ENCODE measurements around the gene MYO7B. TPM values are rescaled to one million over a fixed set of nuclear protein-coding genes. Genes with fewer than 3 reads are reported as not detected.

The MYO7B gene
- total RNA-seq, 6 experiments from 2014 or later, result 0.74 to 1.3 (median 0.98) TPM

GRCh38 chr2:127575941-127576432 is 40.5 kb downstream of the MYO7B start:
- Mint-ChIP-seq H3K4me1 (ENCODE audit: low read depth) (peaks cover 29% of the 10 kb centered on the region), H3K27me3 (ENCODE audit: insufficient read depth) (peaks cover 11% of the 10 kb centered on the region), H3K4me3 (peak overlapping the region; percentile 29), H3K27ac (peak overlapping the region; percentile 77), H3K36me3 (ENCODE audit: low read depth) (no peaks in the 10 kb centered on the region), H3K9me3 (no peaks in the 10 kb centered on the region)
- no peak for DNase-seq
- no peak for TF ChIP-seq CTCF (IDR thresholded peaks at IDR 0.05)

DNA sequence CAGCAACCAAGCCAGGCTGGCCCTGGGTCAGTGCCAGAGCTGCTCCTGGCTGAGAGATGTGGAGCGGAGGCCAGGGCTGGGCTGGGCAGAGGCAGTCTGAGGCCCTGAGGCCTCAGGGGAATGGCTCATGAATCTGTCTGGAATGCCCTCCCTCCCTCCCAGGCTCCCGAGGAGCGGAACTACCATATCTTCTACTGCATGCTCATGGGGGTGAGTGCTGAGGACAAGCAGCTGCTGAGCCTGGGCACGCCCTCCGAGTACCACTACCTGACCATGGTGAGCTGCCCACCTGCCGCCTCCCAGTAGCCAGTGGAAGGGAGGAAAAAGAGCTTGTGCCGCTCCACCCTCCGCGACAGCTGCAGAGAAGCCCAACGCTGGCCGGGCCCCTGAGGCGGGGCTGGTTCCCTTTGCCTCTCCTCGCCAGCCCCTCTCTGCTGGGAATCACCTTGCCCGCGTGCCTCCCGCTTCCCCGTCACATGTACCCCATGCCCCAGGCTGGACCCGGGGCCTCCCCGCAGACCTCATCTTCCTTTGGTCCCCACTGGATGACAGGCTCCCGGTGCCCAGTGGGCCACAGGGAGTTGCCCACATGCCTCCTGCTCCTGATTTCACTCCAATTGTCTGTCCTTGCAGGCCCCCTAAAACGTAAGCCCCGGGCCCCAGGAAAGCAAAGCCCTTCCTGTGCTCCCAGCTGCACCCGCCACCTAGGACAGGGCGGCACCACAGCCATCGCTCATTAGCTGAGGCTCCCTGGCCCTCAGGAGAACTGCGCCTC is 41.1 kb downstream of the MYO7B start:
- DNase-seq, result peak; percentile 85
- Mint-ChIP-seq H3K9me3 (no peaks in the 10 kb centered on the region), H3K4me3 (peak overlapping the region; percentile 29), H3K4me1 (ENCODE audit: low read depth) (peaks cover 23% of the 10 kb centered on the region), H3K27me3 (ENCODE audit: insufficient read depth) (peaks cover 13% of the 10 kb centered on the region), H3K27ac (peak overlapping the region; percentile 77), H3K36me3 (ENCODE audit: low read depth) (no peaks in the 10 kb centered on the region)
- TF ChIP-seq CTCF (IDR thresholded peaks at IDR 0.05), result no peak

DNA sequence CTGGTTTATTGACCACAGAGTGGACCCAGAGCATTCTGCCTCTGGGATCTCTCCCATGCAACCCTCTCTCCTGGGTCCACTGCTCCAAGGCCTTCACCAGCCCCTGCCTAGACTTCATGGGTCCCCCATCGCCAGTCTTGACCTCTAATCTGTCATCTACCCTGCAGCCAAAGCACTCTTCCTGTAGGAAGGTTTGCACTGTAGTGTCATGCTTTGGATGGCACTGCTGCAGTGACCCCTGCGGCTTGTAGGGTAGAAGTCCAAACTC is 41.7 kb downstream of the MYO7B start:
- no peaks in the 10 kb centered on the region for H3K36me3 Mint-ChIP-seq (ENCODE audit: low read depth)
- TF ChIP-seq CTCF (IDR thresholded peaks at IDR 0.05), result no peak
- no peak overlapping the region for H3K27ac Mint-ChIP-seq
- H3K4me1 Mint-ChIP-seq (ENCODE audit: low read depth), result peaks cover 23% of the 10 kb centered on the region
- peaks cover 13% of the 10 kb centered on the region for H3K27me3 Mint-ChIP-seq (ENCODE audit: insufficient read depth)
- no peaks in the 10 kb centered on the region for H3K9me3 Mint-ChIP-seq
- no peak overlapping the region for H3K4me3 Mint-ChIP-seq
- no peak for DNase-seq

- Mint-ChIP-seq H3K36me3 (ENCODE audit: low read depth) (no peaks in the 10 kb centered on the region), H3K9me3 (no peaks in the 10 kb centered on the region), H3K27me3 (ENCODE audit: insufficient read depth) (peaks cover 13% of the 10 kb centered on the region), H3K27ac (no peak overlapping the region), H3K4me3 (no peak overlapping the region), H3K4me1 (ENCODE audit: low read depth) (peaks cover 23% of the 10 kb centered on the region)
- DNase-seq, result no peak
- TF ChIP-seq CTCF (IDR thresholded peaks at IDR 0.05), result no peak
These were observed 42.0 kb downstream of the MYO7B start for GRCh38 chr2:127577503-127577902.

DNA sequence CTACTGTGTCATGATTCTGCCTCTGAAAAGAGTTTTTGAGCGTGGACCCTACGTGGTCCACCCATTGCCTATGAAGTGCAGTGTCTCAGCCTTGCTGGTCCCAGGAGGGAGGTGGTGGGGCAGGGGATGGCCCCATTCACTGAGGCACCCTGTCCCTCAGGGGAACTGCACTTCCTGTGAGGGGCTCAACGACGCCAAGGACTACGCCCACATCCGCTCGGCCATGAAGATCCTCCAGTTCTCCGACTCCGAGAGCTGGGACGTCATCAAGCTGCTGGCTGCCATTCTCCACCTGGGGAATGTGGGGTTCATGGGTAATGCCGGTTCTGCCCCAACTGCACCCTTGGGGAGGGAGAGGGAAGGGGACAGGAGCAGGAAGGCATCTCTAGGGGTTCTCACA is 42.5 kb downstream of the MYO7B start:
- no peak for TF ChIP-seq CTCF (IDR thresholded peaks at IDR 0.05)
- no peak for DNase-seq
- peaks cover 16% of the 10 kb centered on the region for H3K27me3 Mint-ChIP-seq (ENCODE audit: insufficient read depth)
- no peaks in the 10 kb centered on the region for H3K9me3 Mint-ChIP-seq
- H3K4me1 Mint-ChIP-seq (ENCODE audit: low read depth), result peaks cover 23% of the 10 kb centered on the region
- H3K27ac Mint-ChIP-seq, result no peak overlapping the region
- H3K36me3 Mint-ChIP-seq (ENCODE audit: low read depth), result no peaks in the 10 kb centered on the region
- no peak overlapping the region for H3K4me3 Mint-ChIP-seq

Data from HFFc6 (cell line).